Common myeloid progenitor, CD34-positive (primary cell): ENCODE results near the gene IFT122.
"Not testable (repeated sequence)": the region's sequence is repeated elsewhere in the genome, so short reads cannot be mapped to it uniquely, and the experiment has no call there.

ENCODE experiments used
- CTCF ChIA-PET: fragments of 350-600 bp; sonication (Branson Sonifier 250); formaldehyde crosslinking; loops from one replicate; lab custom pipeline; 2021; ENCODE audit warnings: antibody characterized with exemption; lab: Charles Lee
- POLR2A ChIA-PET: fragments of 350-600 bp; sonication (Branson Sonifier 250); formaldehyde crosslinking; loops from one replicate; lab custom pipeline; 2021; ENCODE audit warnings: antibody characterized with exemption; lab: Charles Lee
- DNase-seq, 3 donors: peaks; one replicate each; pipeline versions ENCODE4 v3.0.0 to v3.0.0-alpha.2; 2013
- H3K27ac ChIP-seq, 2 experiments: 1 replicate in 1 of 2; 2 replicates in 1 of 2; pipeline ENCODE4 v1.7.0; 2013; ENCODE audit warnings: inconsistent platforms in 2 of 2, low read length in 2 of 2, mild to moderate bottlenecking in 2 of 2, low read depth in 1 of 2, moderate library complexity in 1 of 2; ENCODE audit not compliant: severe bottlenecking in 2 of 2, insufficient read depth in 1 of 2, poor library complexity in 1 of 2
- H3K27me3 ChIP-seq, 5 experiments: replicated peaks in 2 of 5; 1 replicate in 3 of 5; 2 replicates in 2 of 5; pipeline versions ENCODE4 v1.6.1 to v1.7.0; 2013; ENCODE audit warnings: low read length in 4 of 5, mild to moderate bottlenecking in 2 of 5, moderate library complexity in 2 of 5, inconsistent platforms in 1 of 5; ENCODE audit not compliant: insufficient read depth in 5 of 5, control insufficient read depth in 4 of 5
- H3K36me3 ChIP-seq, 4 experiments: 1 replicate in 2 of 4; 2 replicates in 2 of 4; pipeline versions ENCODE4 v1.6.1 to v1.7.0; 2013; ENCODE audit warnings: low read length in 3 of 4, control low read depth in 1 of 4, mild to moderate bottlenecking in 1 of 4; ENCODE audit not compliant: control insufficient read depth in 4 of 4, insufficient read depth in 4 of 4
- H3K4me1 ChIP-seq, 4 experiments: 1 replicate in 3 of 4; 2 replicates in 1 of 4; pipeline versions ENCODE4 v1.6.1 to v1.7.1; 2013; ENCODE audit warnings: low read length in 3 of 4, mild to moderate bottlenecking in 3 of 4, control low read depth in 1 of 4, inconsistent platforms in 1 of 4, moderate library complexity in 1 of 4; ENCODE audit not compliant: control insufficient read depth in 4 of 4, insufficient read depth in 4 of 4; ENCODE audit errors: control extremely low read depth in 1 of 4
- H3K4me3 ChIP-seq, 7 experiments: 1 replicate in 4 of 7; 2 replicates in 3 of 7; pipeline versions ENCODE4 v1.5.1 to v1.7.0; 2013; ENCODE audit warnings: mild to moderate bottlenecking in 7 of 7, low read length in 6 of 7, moderate library complexity in 6 of 7, inconsistent platforms in 2 of 7, low read depth in 2 of 7, control low read depth in 1 of 7; ENCODE audit not compliant: insufficient read depth in 4 of 7, control insufficient read depth in 1 of 7; ENCODE audit errors: extremely low read depth in 1 of 7
- H3K9me3 ChIP-seq, 5 experiments: 1 replicate in 4 of 5; 2 replicates in 1 of 5; pipeline versions ENCODE4 v1.6.1 to v1.7.1; 2013; ENCODE audit warnings: low read length in 4 of 5, mild to moderate bottlenecking in 2 of 5, inconsistent platforms in 1 of 5, low read depth in 1 of 5, moderate library complexity in 1 of 5; ENCODE audit not compliant: control insufficient read depth in 4 of 5, insufficient read depth in 2 of 5; ENCODE audit errors: control extremely low read depth in 1 of 5
- WGBS: methylation state at CpG from one replicate; pipeline ENCODE4 v1.1.5; 2013; ENCODE audit not compliant: insufficient coverage; 5-methylcytosine and 5-hydroxymethylcytosine counted together

The IFT122 gene

DNA sequence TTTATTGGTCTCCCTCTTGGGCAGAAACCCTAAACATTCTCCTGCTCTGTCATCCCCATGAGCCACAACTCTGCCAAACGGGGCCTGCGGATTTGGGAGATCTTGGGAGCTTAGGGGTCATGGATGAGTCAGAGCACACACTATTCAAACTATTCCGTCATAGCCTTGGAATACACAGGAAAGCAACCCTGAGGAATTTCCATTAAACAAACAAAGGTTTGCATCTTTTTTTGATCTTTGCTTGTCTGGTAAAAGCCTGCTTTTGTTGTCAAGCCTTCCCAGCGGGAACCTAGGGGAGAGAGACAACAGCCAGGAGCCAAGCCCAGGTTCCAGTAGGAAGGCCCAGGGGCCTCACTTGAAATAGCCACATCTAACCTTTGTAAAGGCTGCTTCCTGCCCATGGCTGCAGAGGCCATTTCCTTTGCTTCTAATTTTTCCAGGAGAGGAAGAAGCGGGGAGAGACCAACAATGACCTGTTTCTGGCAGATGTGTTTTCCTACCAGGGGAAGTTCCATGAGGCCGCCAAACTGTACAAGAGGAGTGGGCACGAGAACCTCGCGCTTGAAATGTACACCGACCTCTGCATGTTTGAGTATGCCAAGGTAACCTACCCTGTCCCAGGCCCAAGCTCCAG is 55.1 kb downstream of the IFT122 start:
- DNase-seq, H3K4me3 ChIP-seq, H3K27me3 ChIP-seq, CTCF ChIA-PET, POLR2A ChIA-PET, H3K27ac ChIP-seq, H3K4me1 ChIP-seq, H3K9me3 ChIP-seq: not testable (repeated sequence)
- WGBS = 92% methylated on average over 6 of the region's 10 CpGs
- peaks cover 2 to 43% (median 21%) of the 10 kb centered on the region in 4 experiments for H3K36me3 ChIP-seq

DNA sequence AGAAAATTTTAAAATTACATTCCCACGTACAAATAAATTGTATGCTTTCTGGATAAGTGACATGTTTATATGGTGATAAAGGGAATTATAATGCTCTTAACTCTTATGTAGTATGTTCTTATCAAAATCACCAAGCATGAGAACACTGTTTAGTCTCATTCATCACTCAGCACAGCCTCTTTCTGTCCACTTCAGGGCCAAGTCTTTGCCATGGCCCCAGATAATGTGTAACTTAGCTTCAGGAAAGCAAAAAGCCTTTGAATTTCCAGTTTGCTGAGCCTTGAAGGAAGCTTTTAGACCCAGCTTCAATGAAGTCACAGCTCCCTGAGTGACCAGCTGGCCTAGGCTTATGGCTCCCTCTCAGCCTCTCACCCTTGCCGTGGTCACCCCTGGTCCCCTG is 57.9 kb downstream of the IFT122 start:
- H3K27ac ChIP-seq, H3K4me3 ChIP-seq, H3K4me1 ChIP-seq, H3K27me3 ChIP-seq, CTCF ChIA-PET, H3K9me3 ChIP-seq, POLR2A ChIA-PET, DNase-seq: not testable (repeated sequence)
- peaks cover 8 to 53% (median 31%) of the 10 kb centered on the region in 4 experiments for H3K36me3 ChIP-seq
- 100% methylated on average over 1 of the region's 2 CpGs for WGBS

GRCh38 chr3:129498603-129499488 is 58.8 kb downstream of the IFT122 start:
- H3K27me3 ChIP-seq, H3K4me1 ChIP-seq, H3K9me3 ChIP-seq, H3K4me3 ChIP-seq, CTCF ChIA-PET, H3K27ac ChIP-seq, POLR2A ChIA-PET, DNase-seq: not testable (repeated sequence)
- H3K36me3 ChIP-seq = peaks cover 8 to 51% (median 29%) of the 10 kb centered on the region in 4 experiments
- WGBS = 100% methylated on average over 1 of the region's 8 CpGs

- peaks cover 8 to 58% (median 34%) of the 10 kb centered on the region in 4 experiments for H3K36me3 ChIP-seq
- CTCF ChIA-PET, H3K9me3 ChIP-seq, H3K4me1 ChIP-seq, H3K4me3 ChIP-seq, DNase-seq, POLR2A ChIA-PET, H3K27ac ChIP-seq, H3K27me3 ChIP-seq: not testable (repeated sequence)
- 98% methylated on average over 7 of the region's 14 CpGs for WGBS
These were observed 59.7 kb downstream of the IFT122 start for GRCh38 chr3:129499604-129500333.

DNA sequence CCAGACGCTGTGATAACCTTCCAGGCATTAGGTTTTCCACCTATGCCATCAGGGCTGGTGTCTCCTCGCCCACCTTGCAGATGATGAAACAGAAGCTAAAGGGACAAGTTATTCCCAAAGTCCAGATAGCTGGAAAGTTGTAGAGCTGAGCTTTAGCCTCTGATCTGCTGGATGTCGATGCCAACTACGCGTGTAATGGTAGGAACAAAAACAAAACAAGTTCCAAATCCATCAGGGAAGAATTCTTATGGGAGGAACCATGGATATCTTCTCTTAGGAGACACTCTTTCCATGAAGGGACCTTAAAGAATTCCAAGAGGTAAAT is 60.3 kb downstream of the IFT122 start:
- H3K4me1 ChIP-seq = no peaks in the 10 kb centered on the region
- ChIA-PET POLR2A (no interaction called here), CTCF (no interaction called here)
- H3K9me3 ChIP-seq = no peaks in the 10 kb centered on the region
- H3K4me3 ChIP-seq = no peak overlapping the region
- no peaks in the 10 kb centered on the region for H3K27me3 ChIP-seq
- WGBS = 100% methylated on average over 4 of the region's 5 CpGs
- no peak overlapping the region for H3K27ac ChIP-seq
- DNase-seq = no peak
- peaks cover 8 to 63% (median 34%) of the 10 kb centered on the region in 4 experiments for H3K36me3 ChIP-seq

- Histone ChIP-seq H3K27ac (no peak overlapping the region), H3K4me3 (no peak overlapping the region), H3K27me3 (no peaks in the 10 kb centered on the region), H3K9me3 (no peaks in the 10 kb centered on the region), H3K36me3 (peaks cover 9 to 68% (median 41%) of the 10 kb centered on the region in 4 experiments), H3K4me1 (no peaks in the 10 kb centered on the region)
- CTCF ChIA-PET = interaction anchor here (1.7 kb wide), 1 partner anchor 11 kb away, joined by 5 read pairs; no protein-coding TSS in a partner anchor
- DNase-seq = no peak
- WGBS = 95% methylated on average over 4 of the region's 5 CpGs
- POLR2A ChIA-PET = no interaction called here
These were observed 61.6 kb downstream of the IFT122 start for GRCh38 chr3:129501630-129502029.
